ENCODE data around the gene LNPEP. TPM values are rescaled to one million over a fixed set of nuclear protein-coding genes. Genes with fewer than 3 reads are reported as not detected.

The LNPEP gene
- total RNA-seq, 4 donors from 2014 or later, result 28.9 to 64.4 (median 38.5) TPM

DNA sequence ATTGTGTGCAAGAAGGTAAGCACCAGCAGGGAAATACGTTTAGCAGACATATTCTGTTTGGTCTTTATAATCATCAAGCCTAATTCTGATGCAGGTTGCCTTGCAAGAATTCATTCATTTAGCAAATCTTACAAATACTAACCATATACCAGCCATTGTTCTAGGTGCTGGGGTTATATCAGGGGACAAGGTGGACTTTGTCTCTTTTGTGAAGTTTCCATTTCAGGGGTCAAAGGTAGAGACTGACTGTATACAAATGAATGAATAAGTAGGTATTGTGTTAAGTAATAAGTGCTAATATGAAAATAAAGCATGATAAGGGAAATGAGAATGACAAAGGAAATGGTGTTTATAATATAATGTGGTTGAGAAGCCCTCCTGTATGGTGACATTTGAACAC is 64.0 kb downstream of the LNPEP start:
- Histone ChIP-seq H3K27me3 (no peaks in the 10 kb centered on the region), H3K4me3 (no peak overlapping the region), H3K36me3 (peaks cover 0 to 22% (median 0%) of the 10 kb centered on the region in 3 donors), H3K4me1 (peaks cover 0 to 10% (median 1%) of the 10 kb centered on the region in 4 donors), H3K9me3 (no peaks in the 10 kb centered on the region), H3K27ac (no peak overlapping the region)
- DNase-seq, result no peak
- TF ChIP-seq, protein P1, sequence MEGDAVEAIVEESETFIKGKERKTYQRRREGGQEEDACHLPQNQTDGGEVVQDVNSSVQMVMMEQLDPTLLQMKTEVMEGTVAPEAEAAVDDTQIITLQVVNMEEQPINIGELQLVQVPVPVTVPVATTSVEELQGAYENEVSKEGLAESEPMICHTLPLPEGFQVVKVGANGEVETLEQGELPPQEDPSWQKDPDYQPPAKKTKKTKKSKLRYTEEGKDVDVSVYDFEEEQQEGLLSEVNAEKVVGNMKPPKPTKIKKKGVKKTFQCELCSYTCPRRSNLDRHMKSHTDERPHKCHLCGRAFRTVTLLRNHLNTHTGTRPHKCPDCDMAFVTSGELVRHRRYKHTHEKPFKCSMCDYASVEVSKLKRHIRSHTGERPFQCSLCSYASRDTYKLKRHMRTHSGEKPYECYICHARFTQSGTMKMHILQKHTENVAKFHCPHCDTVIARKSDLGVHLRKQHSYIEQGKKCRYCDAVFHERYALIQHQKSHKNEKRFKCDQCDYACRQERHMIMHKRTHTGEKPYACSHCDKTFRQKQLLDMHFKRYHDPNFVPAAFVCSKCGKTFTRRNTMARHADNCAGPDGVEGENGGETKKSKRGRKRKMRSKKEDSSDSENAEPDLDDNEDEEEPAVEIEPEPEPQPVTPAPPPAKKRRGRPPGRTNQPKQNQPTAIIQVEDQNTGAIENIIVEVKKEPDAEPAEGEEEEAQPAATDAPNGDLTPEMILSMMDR (IDR thresholded peaks at IDR 0.05), result no peak

DNA sequence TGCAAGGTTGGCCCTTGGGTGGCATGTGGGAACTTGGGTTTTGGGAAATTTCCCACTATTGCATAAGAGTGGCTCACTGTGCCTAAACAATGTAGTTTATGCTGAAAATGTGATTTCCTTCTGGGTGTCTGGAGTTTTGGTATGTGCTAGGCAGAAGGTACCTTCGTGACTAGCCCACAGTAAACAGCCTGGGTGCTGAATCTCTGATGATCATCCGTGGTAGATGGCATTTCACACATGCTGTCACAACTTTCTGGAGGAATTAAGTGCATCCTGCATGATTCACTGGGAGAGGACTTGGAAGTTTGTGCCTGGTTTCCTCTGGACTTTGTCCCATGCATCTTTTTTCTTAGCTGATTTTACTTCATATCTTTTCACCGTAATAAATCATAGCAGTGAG is 64.5 kb downstream of the LNPEP start:
- DNase-seq, result peak in 1 of 3 donors; percentile 50
- peaks cover 0 to 10% (median 1%) of the 10 kb centered on the region in 4 donors for H3K4me1 ChIP-seq
- peaks cover 0 to 28% (median 0%) of the 10 kb centered on the region in 3 donors for H3K36me3 ChIP-seq
- H3K27me3 ChIP-seq, result no peaks in the 10 kb centered on the region
- no peak overlapping the region for H3K27ac ChIP-seq
- TF ChIP-seq POLR2A (IDR thresholded peaks at IDR 0.05), result no peak
- TF ChIP-seq, protein P1 (IDR thresholded peaks at IDR 0.05), result no peak
- no peaks in the 10 kb centered on the region for H3K9me3 ChIP-seq
- H3K4me3 ChIP-seq, result no peak overlapping the region

DNA sequence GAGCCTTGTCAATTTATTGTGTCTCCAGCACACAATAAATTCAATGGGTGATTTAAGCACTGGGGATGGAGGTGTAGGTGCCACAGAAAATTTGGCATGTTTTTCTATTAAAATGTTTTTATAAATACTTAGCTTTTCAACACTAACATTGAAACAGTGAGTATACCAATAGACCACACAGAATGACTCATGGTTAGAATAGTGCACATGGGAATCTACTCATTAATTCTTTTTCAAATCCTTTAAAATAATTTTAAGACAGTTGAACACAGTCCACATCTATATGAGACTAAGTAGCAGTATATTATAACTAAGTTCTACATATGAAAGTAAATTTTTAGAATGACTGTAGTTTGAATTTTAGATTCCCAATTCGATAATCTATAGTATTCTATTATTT is 67.1 kb downstream of the LNPEP start:
- no peaks in the 10 kb centered on the region for H3K9me3 ChIP-seq
- peaks cover 0 to 10% (median 1%) of the 10 kb centered on the region in 4 donors for H3K4me1 ChIP-seq
- H3K27ac ChIP-seq, result no peak overlapping the region
- H3K27me3 ChIP-seq, result no peaks in the 10 kb centered on the region
- no peak for DNase-seq
- TF ChIP-seq, protein P1 (IDR thresholded peaks at IDR 0.05), result no peak
- no peak for TF ChIP-seq POLR2A (IDR thresholded peaks at IDR 0.05)
- H3K4me3 ChIP-seq, result no peak overlapping the region
- peaks cover 0 to 44% (median 0%) of the 10 kb centered on the region in 3 donors for H3K36me3 ChIP-seq

DNA sequence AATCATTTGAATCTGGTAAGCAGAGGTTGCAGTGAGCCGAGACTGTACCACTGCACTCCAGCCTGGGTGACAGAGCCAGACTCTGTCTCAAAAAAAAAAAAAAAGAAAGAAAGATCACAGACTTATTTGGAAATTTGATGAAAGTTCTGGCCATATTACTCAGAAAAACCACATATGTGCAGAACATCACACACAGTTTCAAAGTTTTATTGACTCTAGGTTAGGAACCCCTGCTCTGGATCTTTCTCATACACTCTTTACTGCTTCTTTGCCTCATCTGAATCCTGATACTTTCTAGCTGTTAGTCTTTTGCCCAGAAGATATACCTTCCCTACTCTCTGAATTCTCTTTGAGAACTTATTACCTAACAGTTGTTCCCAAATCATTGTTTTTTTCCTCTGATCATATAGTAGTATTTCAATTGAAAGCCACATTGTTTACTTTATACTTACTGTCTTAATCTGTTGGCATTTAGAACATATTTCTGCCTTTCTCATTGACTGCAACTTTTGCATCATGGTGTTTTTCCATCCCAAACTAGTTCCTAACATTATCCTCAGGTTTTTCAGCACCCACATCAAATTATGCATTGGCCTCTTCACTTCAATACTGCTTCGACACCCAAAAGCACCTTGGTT is 68.7 kb downstream of the LNPEP start:
- DNase-seq, result no peak
- no peak overlapping the region for H3K4me3 ChIP-seq
- no peaks in the 10 kb centered on the region for H3K27me3 ChIP-seq
- H3K4me1 ChIP-seq, result peaks cover 0 to 8% (median 3%) of the 10 kb centered on the region in 4 donors
- H3K36me3 ChIP-seq, result peaks cover 0 to 35% (median 0%) of the 10 kb centered on the region in 3 donors
- TF ChIP-seq POLR2A (IDR thresholded peaks at IDR 0.05), result no peak
- TF ChIP-seq, protein P1 (IDR thresholded peaks at IDR 0.05), result no peak
- H3K27ac ChIP-seq, result no peak overlapping the region
- H3K9me3 ChIP-seq, result no peaks in the 10 kb centered on the region

DNA sequence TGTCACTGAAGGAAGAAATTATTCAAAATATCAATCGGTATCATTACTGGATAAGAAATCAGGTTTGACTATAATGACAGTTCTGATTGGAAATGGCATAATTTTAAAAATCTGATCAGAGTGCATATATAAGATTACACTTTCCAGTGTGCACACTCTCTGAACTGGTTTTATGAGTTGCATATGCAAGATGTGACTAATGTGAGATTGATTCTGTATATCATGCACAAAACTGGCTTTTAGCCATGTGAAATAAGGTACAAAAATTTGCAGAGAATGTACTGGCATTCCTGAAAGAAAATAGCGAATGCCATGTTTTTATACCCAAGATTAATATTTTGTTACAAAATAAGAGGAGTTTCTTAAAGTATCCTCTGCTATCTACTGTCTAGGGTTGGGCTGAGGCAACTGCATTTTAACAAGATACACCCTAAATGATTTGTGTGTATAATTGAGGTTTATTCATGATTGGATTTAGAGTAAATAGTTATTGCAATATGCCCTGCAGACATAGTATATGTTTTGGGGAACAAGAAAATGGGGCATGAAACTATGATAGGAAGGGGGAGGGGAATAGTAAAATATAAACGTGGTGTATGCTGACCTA is 70.7 kb downstream of the LNPEP start:
- no peak for TF ChIP-seq POLR2A (IDR thresholded peaks at IDR 0.05)
- TF ChIP-seq, protein P1 (IDR thresholded peaks at IDR 0.05), result no peak
- Histone ChIP-seq H3K27ac (no peak overlapping the region), H3K9me3 (no peaks in the 10 kb centered on the region), H3K36me3 (peaks cover 0 to 42% (median 0%) of the 10 kb centered on the region in 3 donors), H3K4me1 (peaks cover 0 to 3% (median 0%) of the 10 kb centered on the region in 4 donors), H3K27me3 (no peaks in the 10 kb centered on the region), H3K4me3 (no peak overlapping the region)
- DNase-seq, result no peak

Data from Peyer's patch (tissue), 4 donors.